HG03439 (cell line): ENCODE measurements around the gene SLC17A4.
"Not testable (repeated sequence)": the region's sequence is repeated elsewhere in the genome, so short reads cannot be mapped to it uniquely, and the experiment has no call there.

ENCODE experiments used
- ATAC-seq: cut with Tn5 transposase; IDR thresholded peaks from one replicate; pipeline ENCODE4 v1.9.1; 2021; ENCODE audit warnings: mild to moderate bottlenecking, moderate library complexity; ENCODE audit not compliant: unreplicated experiment

SLC17A4 gene

DNA sequence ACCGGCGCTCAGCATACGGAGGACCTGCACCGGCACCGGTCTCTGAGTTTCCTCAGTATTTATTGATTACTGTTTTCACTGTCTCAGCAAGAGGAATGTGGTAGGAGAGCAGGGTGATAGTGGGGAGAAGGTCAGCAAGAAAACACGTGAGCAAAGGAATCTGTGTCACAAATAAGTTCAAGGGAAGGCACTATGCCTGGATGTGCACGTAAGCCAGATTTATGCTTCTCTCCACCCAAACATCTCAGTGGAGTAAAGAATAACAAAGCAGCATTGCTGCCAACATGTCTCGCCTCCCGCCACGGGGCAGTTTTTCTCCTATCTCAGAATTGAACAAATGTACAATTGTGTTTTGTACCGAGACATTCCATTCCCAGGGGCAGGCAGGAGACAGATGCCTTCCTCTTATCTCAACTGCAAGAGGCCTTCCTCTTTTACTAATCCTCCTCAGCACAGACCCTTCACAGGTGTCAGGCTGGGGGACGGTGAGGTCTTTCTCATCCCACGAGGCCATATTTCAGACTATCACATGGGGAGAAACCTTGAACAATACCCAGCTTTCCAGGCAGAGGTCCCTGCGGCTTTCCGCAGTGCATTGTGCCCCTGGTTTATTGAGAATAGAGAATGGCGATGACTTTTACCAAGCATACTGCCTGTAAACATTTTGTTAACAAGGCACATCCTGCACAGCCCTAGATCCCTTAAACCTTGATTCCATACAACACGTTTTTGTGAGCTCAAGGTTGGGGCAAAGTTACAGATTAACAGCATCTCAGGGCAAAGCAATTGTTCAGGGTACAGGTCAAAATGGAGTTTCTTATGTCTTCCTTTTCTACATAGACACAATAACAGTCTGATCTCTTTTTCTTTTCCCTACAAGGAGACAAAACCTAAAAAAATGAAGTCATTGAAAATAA, 5.7 kb upstream of the SLC17A4 start:
- not testable (repeated sequence) for ATAC-seq

DNA sequence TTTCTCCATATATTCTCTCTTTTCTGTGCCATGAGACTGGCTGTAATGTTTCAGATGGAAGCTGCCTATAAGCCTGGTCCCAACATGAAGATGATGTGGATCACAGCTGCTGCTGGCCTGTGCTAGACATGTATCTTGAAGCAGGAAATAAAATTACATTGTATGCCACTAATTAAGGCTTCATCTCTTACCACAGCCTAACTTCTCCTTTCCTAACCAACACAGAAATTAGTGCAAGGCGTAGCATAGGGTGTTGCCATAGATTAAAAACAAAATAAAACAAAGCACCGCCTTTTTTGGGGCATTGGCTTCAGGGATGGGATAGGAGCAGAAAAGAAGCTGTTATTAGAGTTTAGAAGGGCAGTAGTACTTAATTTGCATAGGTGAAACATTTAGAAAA, 4.7 kb upstream of the SLC17A4 start:
- no peak for ATAC-seq

DNA sequence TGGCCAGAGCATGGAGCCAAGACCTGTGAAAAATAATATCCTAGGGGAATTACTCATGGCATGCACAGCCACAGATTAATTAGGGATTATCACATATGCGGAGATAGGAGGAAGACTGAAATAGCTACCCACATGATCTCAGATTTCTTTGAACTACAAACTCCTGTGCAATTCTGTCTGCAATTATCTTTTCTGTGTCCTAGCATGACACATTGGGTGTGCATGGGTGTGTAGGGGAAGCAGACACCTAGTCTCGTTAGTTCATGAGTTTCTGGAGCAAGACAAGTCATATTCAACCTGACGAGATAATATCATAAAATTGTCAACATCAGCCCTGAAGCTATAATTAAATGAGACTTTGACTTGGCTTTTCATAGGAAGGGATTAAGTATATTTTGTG, 3.6 kb upstream of the SLC17A4 start:
- no peak for ATAC-seq

DNA sequence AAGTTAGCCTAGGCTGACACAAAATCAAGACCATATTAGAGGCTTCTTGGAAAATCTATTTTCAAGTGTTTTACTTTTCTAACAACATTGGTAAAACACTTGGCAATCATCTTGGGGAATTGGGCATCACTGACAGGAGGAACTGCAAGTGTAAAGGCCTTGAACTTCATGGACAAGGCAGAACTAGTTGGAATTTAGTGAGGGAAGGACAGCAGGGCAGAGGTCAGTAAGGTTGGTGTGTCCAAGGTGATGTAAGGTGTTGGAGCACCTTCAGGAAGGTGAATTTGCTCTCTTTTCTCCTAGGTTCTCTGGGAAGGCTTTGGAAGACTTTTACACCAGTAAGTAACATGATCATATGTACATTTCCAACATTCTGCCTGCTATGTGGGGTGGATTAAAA, 1.5 kb upstream of the SLC17A4 start:
- no peak for ATAC-seq

DNA sequence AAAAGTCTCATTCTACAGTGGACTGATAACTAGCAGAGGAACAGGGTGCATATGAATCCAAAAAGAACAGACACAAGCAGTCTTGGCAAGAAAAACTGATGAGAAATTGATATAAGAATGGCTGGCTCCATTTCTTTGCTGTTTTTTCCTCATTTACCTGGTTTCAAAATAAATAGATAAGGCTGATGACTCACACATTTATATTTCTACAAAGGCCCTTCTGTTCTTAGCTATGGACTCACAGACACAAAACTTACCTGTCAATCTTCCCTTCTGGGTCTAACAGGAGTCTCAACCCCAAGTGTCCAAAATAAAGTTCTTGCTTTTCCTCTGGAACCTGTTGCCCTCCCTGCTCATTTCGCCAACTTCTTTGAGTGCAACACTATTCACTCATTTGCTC, 941 bp downstream of the SLC17A4 start:
- no peak for ATAC-seq

DNA sequence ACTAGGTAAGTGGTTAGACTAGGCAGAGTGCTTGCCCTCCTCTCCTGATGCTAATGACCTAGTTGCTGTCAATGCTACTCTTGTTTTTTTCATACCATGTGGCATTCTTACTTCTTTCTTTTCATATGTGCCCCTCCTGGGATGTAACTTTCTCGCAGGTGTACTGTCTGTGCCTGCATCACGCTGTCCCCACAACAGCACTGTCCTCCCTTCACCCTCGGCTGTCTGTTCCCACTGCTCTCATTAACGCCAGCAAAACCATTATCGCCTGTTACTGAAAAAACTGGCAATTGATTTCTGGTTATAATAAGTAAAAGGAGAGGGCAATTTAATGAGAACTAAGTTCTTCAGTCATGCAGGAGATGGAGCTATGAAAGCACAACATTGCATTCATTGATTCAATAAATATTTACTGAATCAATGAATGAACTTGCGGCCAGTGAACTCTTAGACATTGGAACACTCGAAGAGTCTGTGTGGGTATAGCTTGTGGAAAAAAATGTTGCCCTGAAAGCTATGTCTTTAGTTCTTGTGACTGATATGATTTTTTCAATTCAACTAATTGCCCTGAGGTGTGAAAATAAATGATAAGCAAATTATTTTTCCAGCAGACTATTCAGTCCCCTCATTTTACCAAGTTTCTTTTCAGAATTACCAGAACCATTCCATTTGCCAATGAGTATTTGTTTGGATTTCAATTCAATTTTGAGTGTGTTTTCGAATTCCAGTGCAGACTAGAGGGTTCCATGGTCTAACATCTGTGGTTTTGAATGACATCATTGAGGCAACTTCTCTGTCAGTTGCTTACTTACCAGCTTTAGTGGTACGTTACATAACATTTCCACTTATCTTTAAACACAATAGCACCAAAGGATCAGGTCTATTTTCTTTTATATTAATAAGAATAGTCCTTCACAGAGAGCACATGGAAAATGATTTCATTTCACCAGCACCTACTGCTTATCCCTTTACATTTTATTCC, 2.1 kb downstream of the SLC17A4 start:
- ATAC-seq: no peak

DNA sequence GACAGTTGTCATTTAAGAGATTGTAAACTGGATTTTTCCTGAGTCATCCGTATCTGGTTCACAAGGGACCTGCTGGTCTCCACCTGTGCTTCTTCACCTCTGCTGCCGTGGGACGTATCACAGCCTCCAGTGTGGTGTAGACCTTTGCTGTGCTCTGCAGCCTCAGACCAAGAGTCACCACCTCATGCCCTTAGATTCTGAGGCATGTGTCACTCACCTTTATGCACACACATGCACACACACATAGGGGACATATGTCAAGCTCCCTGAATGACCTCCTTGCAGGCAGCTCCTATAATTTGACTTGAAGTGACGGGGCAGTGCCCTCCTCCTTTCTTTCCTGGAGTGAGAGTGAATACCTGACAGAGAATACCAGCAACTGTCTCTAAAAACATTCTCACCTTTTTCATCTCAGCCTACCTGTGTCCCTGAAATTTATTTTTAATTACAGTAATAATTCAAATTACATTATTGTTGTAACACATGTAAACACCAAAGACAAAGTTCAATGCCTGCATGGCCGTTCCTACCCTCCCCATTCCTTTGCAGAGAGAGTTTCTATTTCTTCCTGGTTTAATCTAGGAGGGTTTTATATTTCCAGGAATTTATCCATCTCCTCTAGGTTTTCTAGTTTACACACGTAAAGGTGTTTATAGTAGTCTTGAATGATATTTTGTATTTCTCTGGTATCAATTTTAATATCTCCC, 3.5 kb downstream of the SLC17A4 start:
- no peak for ATAC-seq

DNA sequence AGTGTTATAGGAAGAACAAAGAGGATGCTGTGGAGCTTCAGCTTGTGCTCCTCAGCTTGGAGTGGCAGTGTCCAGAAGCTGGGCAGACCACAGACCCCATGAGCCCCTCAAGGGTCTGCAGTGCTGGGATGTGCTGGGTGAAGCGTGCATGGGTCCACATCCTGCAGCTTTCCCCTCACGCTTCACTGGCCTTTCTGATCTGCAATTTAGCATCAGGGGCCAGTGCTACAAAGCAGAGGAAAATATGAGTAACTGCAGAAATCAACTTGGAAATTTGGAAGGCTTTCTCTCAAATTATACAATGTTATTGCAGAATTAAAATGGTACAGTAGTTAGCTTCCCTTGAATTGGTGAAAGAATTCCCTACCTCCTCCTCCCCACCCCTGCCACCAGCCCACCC, 10.1 kb downstream of the SLC17A4 start:
- no peak for ATAC-seq

DNA sequence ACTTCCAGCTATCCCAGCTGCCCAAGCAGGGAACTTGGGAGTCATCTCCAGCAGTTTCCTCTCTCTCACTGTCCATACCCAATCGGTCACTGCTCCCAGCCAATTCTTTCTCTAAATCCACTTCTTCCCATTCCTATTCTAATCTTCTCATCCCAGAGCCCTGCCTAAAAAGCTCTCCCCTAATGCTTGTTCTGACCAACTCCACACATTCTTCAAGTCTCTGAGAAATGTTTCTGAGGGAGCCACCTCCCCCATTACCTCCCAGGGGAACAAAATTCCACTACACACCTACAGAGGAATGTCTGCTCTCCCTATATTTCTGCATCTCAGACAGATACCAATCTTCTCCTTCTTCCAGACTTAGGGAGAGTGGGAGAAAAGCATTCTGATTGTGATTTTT, 14.0 kb downstream of the SLC17A4 start:
- ATAC-seq: no peak

DNA sequence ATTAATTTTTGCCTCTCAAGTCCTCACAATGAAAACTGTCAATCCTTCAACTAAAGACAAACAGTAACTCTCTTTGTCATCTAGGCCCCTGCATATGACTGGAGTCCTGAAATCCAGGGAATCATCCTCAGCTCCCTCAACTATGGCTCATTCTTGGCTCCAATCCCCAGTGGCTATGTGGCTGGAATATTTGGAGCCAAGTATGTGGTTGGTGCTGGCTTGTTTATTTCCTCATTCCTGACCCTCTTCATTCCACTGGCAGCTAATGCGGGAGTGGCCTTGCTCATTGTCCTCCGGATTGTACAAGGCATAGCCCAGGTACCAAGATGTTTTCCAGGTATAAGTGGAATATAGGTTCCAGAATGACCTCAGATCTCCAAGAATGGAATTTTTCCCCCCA, 15.4 kb downstream of the SLC17A4 start:
- ATAC-seq: no peak

DNA sequence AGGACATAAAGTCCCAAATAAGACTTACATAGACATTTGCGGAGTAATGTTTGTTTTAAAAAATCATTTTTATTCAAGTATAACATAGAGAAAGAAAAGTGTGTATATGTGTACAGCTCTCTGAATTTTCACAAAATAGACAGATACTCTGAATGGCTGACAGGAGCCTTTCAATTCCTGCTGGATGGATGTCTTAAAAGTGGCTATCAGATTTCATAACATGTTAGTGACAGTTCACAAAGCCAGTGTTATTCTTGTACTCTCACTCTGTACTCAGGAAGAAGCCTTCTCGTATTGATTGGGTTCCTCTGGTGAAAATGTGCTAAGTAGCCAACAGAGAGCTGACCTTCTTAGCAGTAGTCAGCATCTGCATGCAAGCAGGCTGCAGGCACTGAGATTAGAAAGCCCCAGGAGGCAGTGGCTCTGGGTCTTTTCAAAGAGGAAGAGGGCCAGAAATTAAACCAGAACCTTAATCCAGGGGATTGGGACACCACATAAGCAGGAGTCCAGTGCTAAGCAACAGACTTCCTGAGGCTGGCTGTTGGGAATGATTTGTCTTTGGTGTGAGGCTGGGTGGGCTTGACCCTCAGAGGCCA, 19.7 kb downstream of the SLC17A4 start:
- ATAC-seq: no peak

DNA sequence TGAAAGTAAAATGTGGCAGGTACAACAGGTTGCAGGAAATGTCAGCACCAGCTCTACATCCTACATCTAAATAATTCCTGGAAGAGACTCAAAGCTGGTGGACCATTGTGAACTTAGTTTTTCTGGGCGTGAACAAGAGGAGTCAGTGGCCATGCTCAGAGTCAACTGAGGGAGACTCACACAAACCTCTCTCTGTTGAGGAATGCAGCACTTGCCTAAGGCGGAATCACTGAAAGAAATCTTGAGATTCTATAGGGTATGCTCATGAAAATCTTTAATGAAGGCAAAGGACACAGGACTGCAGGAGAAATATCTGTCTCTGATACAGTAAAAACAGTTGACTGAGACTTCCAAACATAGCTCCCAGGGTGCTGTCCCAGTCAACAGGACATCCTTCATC, 22.5 kb downstream of the SLC17A4 start:
- ATAC-seq: no peak

DNA sequence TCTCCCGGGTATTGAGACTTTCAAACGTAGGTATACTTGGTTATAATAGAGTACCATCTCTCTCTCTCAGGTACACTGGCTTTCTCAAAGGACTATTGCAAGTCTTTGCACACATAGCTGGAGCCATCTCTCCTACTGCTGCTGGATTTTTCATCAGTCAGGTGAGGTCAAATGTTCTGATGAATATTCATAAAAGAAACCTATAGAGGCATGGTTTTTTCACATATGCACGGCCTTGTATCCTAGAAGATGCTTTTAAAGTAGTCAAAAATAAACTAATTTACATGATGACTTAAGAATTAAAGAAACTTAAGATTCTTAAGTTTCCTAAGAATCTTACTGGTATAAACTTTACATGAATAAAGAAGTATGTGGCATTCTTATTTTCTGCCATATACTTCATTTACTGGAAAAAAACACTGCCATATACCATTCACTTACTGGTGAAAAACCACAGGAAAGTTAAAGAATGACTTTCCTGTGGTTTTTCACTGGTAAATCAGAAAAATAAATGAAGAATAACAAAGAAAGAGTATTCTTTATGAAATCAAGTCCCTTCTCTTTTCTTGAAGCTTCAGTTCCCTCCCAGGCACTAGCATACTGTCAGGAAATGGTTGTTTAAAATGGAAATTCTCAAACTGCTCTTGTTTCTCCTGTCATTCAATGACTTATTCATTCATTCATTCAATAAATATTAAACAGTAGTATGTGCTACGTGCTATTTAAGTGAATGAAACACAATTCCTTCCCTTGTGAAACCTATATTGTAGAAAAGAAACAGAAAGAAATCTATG, 23.5 kb downstream of the SLC17A4 start:
- ATAC-seq: no peak

DNA sequence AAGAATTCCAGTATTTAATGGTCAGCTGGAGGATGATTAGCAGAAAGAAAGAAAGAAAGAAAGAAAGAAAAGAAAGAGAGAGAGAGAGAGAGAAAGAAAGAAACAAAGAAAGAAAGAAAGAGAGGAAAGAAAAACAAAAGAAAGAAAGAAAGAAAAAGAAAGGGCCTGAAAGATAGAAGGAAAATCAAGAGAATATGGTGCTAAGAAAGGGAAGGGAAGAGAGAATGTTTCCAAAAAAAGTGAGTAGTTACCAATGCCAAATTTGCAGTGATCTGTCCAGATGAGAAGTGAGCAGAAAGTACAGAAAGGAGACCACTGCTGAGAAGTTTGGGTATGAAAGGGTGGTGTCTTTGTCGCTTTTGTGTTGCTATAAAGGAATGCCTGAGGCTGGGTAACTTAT, 26.6 kb downstream of the SLC17A4 start:
- ATAC-seq: no peak

DNA sequence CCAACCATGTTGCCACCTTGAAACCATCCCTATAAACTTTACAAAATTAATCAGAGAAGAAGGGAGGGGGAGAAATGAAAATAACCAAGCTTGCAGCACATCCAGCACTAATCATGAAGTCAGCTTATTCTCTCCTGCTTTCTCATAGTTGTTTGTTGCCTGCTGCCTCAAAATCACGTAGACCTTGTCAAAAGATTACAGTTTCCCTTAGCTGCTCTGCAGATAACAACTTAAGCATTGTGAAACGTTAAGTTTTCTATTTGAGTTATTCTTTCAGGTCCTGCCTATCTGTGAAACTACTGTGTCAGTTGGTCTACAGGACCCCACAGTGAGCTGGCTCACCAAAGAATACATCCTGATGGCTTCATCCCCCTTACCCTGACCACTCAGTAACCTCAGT, 32.9 kb downstream of the SLC17A4 start:
- ATAC-seq: no peak

DNA sequence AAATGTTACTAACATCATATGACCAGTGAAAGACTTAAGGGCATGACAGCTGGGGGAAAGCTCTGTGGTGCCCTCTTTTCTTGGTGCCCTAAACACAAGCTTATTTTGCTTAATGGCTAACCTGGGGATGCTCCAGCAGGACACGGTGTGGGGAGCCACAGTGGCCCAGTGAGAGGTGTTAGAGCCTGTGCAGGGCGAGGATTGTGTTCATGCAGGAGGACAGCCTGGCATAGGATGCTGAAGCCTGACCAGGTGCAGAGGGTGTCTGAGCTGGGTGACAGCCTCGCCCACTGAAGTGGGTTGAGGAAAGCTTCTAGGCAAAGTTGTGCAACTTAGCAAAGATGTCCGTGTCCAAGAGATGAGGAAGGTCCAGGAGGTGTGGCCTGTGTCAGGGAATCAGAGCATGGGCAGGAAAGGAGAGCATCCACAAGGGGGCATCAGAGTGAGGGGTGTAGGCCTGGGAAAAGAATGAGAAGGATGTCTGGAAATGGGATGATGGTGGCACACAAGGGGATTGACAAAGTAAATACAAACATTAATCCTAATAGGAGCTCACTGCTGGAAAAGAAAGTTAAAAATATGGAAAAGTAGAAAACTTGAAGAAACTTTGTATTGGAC, 33.9 kb downstream of the SLC17A4 start:
- no peak for ATAC-seq

DNA sequence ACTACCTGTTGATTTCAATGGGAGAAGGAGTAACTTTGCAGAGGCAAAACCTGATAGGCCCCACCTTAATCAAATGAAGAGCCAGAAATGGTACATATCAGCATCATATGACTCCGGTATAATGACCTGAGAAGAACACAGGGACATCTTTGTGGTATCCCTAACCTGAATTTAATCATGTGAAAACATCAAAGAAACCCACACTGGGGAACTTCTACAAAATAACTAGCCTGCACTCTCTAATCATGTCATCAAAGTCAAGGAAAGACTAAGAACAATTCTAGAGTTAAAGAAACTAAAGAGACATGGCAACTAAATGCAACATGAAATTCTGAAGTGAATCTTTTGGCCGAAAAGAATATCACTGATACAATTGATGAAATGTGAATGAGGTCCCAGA, 34.9 kb downstream of the SLC17A4 start:
- no peak for ATAC-seq

DNA sequence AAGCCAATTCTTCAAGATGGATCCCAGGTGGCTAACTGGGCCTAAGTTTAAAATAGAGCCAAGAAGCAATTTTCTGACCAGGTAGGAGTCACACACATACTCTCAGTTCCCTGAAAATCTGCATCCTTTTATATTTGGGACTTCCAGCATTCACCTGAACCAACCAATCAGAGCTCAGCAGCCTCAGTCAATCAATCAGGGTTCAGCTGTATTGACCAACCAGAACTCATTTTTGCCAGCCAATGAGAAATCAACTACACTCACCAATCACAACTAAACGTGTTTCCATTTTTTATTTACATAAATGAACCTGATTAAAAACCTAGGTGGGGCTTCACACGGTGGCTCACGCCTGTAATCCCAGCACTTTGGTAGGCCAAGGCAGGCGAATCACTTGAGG, 37.5 kb downstream of the SLC17A4 start:
- no peak for ATAC-seq

DNA sequence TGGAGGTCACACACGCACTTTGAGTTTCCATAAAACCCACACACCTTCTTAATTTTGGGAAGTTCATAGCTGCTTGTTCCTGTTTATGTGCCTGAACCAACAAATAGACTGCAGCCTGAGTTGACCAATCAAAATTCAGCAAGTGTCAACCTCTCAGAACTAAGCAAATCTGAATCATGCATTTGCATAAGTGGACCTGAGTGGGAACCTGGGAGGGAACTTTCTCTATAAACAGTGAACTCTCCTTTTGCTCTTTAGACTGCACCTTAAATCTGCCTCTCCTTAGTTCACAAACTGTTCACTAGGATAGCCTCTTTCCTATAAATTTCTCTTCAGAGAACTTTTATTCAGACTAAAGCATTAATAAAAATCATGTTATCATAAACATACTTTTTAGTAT, 39.4 kb downstream of the SLC17A4 start:
- ATAC-seq: no peak

DNA sequence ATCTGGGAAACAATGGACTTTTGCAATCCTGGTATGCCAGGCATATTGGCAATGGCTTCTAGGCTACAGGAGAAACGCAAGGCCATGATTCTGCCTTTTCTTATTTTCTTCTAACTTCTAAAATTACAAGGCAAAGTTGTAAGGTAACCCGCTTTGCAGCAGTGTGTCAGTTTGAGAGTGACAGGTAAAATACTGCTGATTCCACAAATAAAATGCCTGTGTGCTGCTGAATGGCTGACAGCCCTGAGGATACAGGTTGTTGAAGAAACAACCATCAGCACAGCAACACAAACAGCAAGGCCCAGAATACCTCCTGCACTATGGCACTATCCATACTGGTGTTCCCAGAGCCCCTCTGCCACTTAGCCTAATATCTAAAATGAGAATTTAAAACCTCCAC, 40.2 kb downstream of the SLC17A4 start:
- no peak for ATAC-seq
